HG02840 (cell line): ENCODE results near the gene MORF4L1.
A peak's percentile ranks its signal among the peaks of the same experiment; 100 is the strongest.
"Not testable (repeated sequence)": the region's sequence is repeated elsewhere in the genome, so short reads cannot be mapped to it uniquely, and the experiment has no call there.

Source experiments
- ATAC-seq: cut with Tn5 transposase; IDR thresholded peaks from one replicate; pipeline ENCODE4 v1.9.1; 2021; ENCODE audit warnings: mild to moderate bottlenecking, moderate library complexity, moderate number of reproducible peaks; ENCODE audit not compliant: unreplicated experiment, low FRiP score

Gene MORF4L1

GRCh38 chr15:78872155-78872971 is at the start of gene MORF4L1:
MORF4L1 (plus strand) TSS chr15:78872890; CDS start chr15:78873018, 128 bp downstream.
- ATAC-seq, result peak; percentile 80

GRCh38 chr15:78828920-78829319 is 43.8 kb upstream of the MORF4L1 start:
- no peak for ATAC-seq

- no peak for ATAC-seq
Observed at GRCh38 chr15:78830514-78831228, 42.0 kb upstream of the MORF4L1 start.

- ATAC-seq, result no peak
Observed at GRCh38 chr15:78831229-78832207, 41.2 kb upstream of the MORF4L1 start.

GRCh38 chr15:78836333-78836732 is 36.4 kb upstream of the MORF4L1 start:
- ATAC-seq, result no peak

- no peak for ATAC-seq
Observed at GRCh38 chr15:78837131-78837530, 35.6 kb upstream of the MORF4L1 start.

GRCh38 chr15:78837543-78837942 is 35.1 kb upstream of the MORF4L1 start:
- no peak for ATAC-seq

- no peak for ATAC-seq
Observed at GRCh38 chr15:78838489-78838888, 34.2 kb upstream of the MORF4L1 start.

- ATAC-seq, result not testable (repeated sequence)
Observed at GRCh38 chr15:78839151-78839550, 33.5 kb upstream of the MORF4L1 start.

GRCh38 chr15:78840661-78841375 is 31.9 kb upstream of the MORF4L1 start:
- no peak for ATAC-seq

- ATAC-seq, result no peak
Observed at GRCh38 chr15:78841376-78841706, 31.3 kb upstream of the MORF4L1 start.

- no peak for ATAC-seq
Observed at GRCh38 chr15:78841891-78842290, 30.8 kb upstream of the MORF4L1 start.

- ATAC-seq, result no peak
Observed at GRCh38 chr15:78842519-78842918, 30.2 kb upstream of the MORF4L1 start.

- not testable (repeated sequence) for ATAC-seq
Observed at GRCh38 chr15:78846906-78847305, 25.8 kb upstream of the MORF4L1 start.

GRCh38 chr15:78847387-78847906 is 25.2 kb upstream of the MORF4L1 start:
- ATAC-seq, result not testable (repeated sequence)

GRCh38 chr15:78850352-78850751 is 22.3 kb upstream of the MORF4L1 start:
- ATAC-seq, result no peak

- ATAC-seq, result no peak
Observed at GRCh38 chr15:78850941-78851755, 21.5 kb upstream of the MORF4L1 start.

- no peak for ATAC-seq
Observed at GRCh38 chr15:78853500-78853899, 19.2 kb upstream of the MORF4L1 start.

- no peak for ATAC-seq
Observed at GRCh38 chr15:78854833-78855372, 17.8 kb upstream of the MORF4L1 start.
